Measurements from ENCODE around the gene TRERF1.
A peak's percentile ranks its signal among the peaks of the same experiment; 100 is the strongest.

The TRERF1 gene

GRCh38 chr6:42451333-42452170 lies at the start of gene TRERF1:
Gene TRERF1 (minus strand): TSS chr6:42451926. CDS start chr6:42269590, 182,336 bp downstream.
- Histone ChIP-seq H3K36me3 (ENCODE audit: insufficient read depth, low read length) (no peaks in the 10 kb centered on the region), H2AFZ (ENCODE audit: low read length) (peak within 1 kb of the TSS; percentile 82), H3K4me3 (ENCODE audit: low read depth, low read length, poor library complexity, severe bottlenecking) (peak within 1 kb of the TSS; percentile 60), H4K20me1 (ENCODE audit: insufficient read depth, low read length) (no peaks in the 10 kb centered on the region), H3K9me2 (ENCODE audit: low read depth, low read length) (no peaks in the 10 kb centered on the region), H3K9me3 (ENCODE audit: low read length) (no peaks in the 10 kb centered on the region), H3K9ac (ENCODE audit: low read length) (peak within 1 kb of the TSS; percentile 55), H3K4me2 (ENCODE audit: low read length) (peak within 1 kb of the TSS; percentile 72), H3K27ac (ENCODE audit: low read depth, low read length, poor library complexity, severe bottlenecking) (no peak within 1 kb of the TSS), H3K4me1 (ENCODE audit: insufficient read depth, low read length, severe bottlenecking) (peaks cover 27% of the 10 kb centered on the region), H3K79me2 (ENCODE audit: insufficient read depth, low read length) (no peaks in the 10 kb centered on the region), H3K27me3 (ENCODE audit: insufficient read depth, low read length) (no peaks in the 10 kb centered on the region; the same call in 1 of the 2 replicates), H3F3A (ENCODE audit: insufficient read depth, low read length) (no peaks in the 10 kb centered on the region)
- no peak for TF ChIP-seq EZH2 (IDR thresholded peaks at IDR 0.05; ENCODE audit: borderline replicate concordance, low read length)
- TF ChIP-seq, protein P1, sequence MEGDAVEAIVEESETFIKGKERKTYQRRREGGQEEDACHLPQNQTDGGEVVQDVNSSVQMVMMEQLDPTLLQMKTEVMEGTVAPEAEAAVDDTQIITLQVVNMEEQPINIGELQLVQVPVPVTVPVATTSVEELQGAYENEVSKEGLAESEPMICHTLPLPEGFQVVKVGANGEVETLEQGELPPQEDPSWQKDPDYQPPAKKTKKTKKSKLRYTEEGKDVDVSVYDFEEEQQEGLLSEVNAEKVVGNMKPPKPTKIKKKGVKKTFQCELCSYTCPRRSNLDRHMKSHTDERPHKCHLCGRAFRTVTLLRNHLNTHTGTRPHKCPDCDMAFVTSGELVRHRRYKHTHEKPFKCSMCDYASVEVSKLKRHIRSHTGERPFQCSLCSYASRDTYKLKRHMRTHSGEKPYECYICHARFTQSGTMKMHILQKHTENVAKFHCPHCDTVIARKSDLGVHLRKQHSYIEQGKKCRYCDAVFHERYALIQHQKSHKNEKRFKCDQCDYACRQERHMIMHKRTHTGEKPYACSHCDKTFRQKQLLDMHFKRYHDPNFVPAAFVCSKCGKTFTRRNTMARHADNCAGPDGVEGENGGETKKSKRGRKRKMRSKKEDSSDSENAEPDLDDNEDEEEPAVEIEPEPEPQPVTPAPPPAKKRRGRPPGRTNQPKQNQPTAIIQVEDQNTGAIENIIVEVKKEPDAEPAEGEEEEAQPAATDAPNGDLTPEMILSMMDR (IDR thresholded peaks at IDR 0.05; ENCODE audit: low read length), result no peak

DNA sequence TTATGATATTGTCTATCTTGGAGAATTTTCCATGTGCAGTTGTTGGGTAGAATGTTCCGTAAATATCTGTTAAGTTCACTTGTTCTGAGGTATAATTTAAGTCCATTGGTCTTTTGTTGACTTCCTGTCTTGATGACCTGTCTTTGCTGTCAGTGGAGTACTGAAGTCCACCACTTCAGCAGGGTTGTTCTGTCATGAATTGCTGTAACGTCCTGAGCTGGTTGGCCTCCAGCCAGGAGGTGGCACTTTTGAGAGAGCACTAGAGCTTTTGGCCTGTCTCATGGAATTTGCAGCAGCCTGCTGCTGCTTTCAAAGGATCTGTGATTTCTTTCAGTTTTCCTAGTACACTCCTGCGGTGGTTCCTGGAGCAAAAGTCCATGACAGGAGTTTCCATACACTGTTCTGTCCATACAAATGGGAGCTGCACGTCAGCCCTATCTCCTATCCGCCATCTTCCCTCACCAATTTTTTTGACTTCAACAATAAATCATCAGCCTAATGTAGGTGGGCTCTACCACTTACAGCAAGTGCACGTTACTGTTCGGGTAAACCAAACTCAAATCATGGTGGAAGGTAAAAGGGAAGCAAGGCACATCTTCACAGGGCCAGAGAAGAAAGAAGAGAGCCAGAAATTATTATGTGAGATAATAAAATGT lies 46.9 kb upstream of the TRERF1 start:
- Histone ChIP-seq H2AFZ (ENCODE audit: low read length) (no peak overlapping the region), H3K4me2 (ENCODE audit: low read length) (no peak overlapping the region), H3K27me3 (ENCODE audit: insufficient read depth, low read length) (peaks cover 3% of the 10 kb centered on the region; the same call in 1 of the 2 replicates), H3K4me3 (ENCODE audit: low read depth, low read length, poor library complexity, severe bottlenecking) (no peak overlapping the region), H3K9me2 (ENCODE audit: low read depth, low read length) (no peaks in the 10 kb centered on the region), H4K20me1 (ENCODE audit: insufficient read depth, low read length) (no peaks in the 10 kb centered on the region), H3K4me1 (ENCODE audit: insufficient read depth, low read length, severe bottlenecking) (no peaks in the 10 kb centered on the region), H3K79me2 (ENCODE audit: insufficient read depth, low read length) (no peaks in the 10 kb centered on the region), H3F3A (ENCODE audit: insufficient read depth, low read length) (no peaks in the 10 kb centered on the region), H3K9ac (ENCODE audit: low read length) (no peak overlapping the region), H3K36me3 (ENCODE audit: insufficient read depth, low read length) (no peaks in the 10 kb centered on the region), H3K9me3 (ENCODE audit: low read length) (0 out of 2 replicates have a peak, but pooled peaks cover 3% of the 10 kb centered on the region), H3K27ac (ENCODE audit: low read depth, low read length, poor library complexity, severe bottlenecking) (no peak overlapping the region)
- TF ChIP-seq, protein P1 (IDR thresholded peaks at IDR 0.05; ENCODE audit: low read length), result peak; percentile 6; the same call in 1 of the 2 replicates
- no peak for TF ChIP-seq EZH2 (IDR thresholded peaks at IDR 0.05; ENCODE audit: borderline replicate concordance, low read length)

GRCh38 chr6:42493914-42494539 lies 42.3 kb upstream of the TRERF1 start:
- Histone ChIP-seq H3K79me2 (ENCODE audit: insufficient read depth, low read length) (no peaks in the 10 kb centered on the region), H3K9me2 (ENCODE audit: low read depth, low read length) (no peaks in the 10 kb centered on the region), H2AFZ (ENCODE audit: low read length) (no peak overlapping the region), H3K36me3 (ENCODE audit: insufficient read depth, low read length) (no peaks in the 10 kb centered on the region), H3K4me1 (ENCODE audit: insufficient read depth, low read length, severe bottlenecking) (no peaks in the 10 kb centered on the region), H3K4me2 (ENCODE audit: low read length) (no peak overlapping the region), H3K9ac (ENCODE audit: low read length) (no peak overlapping the region), H3K9me3 (ENCODE audit: low read length) (no peaks in the 10 kb centered on the region), H3K27me3 (ENCODE audit: insufficient read depth, low read length) (no peaks in the 10 kb centered on the region; the same call in 1 of the 2 replicates), H4K20me1 (ENCODE audit: insufficient read depth, low read length) (no peaks in the 10 kb centered on the region), H3F3A (ENCODE audit: insufficient read depth, low read length) (no peaks in the 10 kb centered on the region), H3K4me3 (ENCODE audit: low read depth, low read length, poor library complexity, severe bottlenecking) (no peak overlapping the region), H3K27ac (ENCODE audit: low read depth, low read length, poor library complexity, severe bottlenecking) (no peak overlapping the region)
- TF ChIP-seq, protein P1 (IDR thresholded peaks at IDR 0.05; ENCODE audit: low read length), result no peak
- no peak for TF ChIP-seq EZH2 (IDR thresholded peaks at IDR 0.05; ENCODE audit: borderline replicate concordance, low read length)

All from OCI-LY1 (cell line).